ENCODE results near the gene MMP25.

DNA sequence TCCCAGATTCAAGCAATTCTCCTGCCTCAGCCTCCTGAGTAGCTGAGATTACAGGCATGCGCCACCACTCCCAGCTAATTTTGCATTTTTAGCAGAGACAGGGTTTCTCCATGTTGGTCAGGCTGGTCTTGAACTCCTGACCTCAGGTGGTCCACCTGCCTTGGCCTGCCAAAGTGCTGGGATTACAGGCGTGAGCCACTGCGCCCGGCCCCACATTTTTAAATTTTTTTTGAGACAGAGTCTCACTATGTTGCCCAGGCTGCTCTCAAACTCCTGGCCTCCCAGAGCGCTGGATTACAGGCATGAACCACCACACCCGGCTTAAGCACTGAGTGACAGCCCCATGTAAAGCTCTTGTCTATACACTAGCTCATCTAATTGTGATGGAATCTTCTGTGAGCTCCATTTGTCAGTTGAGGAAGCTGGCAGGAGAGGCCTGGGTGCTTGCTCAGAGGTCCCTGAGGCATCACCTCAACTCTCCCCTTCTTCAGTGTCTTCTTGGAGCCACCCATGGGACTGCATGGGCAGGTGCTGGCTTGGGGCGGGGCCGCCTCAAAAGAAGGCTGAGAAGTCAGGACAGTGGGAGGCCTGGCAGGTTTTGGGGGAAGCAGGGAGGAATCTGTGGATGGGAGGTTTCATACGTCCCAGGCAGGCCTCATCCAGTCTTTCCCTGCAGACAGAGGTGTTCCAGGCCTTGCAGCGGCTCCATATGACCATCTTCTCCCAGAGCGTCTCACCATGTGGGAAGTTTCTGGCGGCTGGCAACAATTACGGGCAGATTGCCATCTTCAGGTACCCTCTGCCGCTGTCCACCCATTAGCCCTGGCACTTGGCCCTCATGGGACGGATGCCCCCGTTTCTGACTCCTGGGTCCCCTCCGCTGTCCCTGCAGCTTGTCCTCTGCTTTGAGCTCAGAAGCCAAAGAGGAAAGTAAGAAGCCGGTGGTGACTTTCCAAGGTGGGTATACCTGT lies 21.0 kb upstream of the MMP25 start:
- TF ChIP-seq, protein P1, sequence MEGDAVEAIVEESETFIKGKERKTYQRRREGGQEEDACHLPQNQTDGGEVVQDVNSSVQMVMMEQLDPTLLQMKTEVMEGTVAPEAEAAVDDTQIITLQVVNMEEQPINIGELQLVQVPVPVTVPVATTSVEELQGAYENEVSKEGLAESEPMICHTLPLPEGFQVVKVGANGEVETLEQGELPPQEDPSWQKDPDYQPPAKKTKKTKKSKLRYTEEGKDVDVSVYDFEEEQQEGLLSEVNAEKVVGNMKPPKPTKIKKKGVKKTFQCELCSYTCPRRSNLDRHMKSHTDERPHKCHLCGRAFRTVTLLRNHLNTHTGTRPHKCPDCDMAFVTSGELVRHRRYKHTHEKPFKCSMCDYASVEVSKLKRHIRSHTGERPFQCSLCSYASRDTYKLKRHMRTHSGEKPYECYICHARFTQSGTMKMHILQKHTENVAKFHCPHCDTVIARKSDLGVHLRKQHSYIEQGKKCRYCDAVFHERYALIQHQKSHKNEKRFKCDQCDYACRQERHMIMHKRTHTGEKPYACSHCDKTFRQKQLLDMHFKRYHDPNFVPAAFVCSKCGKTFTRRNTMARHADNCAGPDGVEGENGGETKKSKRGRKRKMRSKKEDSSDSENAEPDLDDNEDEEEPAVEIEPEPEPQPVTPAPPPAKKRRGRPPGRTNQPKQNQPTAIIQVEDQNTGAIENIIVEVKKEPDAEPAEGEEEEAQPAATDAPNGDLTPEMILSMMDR (IDR thresholded peaks at IDR 0.05) = no peak
- TF ChIP-seq POLR2A (IDR thresholded peaks at IDR 0.05) = no peak

All from lower leg skin (tissue), 3 donors.